CD4-positive, alpha-beta T cell treated with Interleukin-4 for 1 hour (primary cell): ENCODE measurements around the gene SUSD6.

Experiments used
- DNase-seq, 2 donors: peaks; one replicate each; pipeline ENCODE4 v3.0.0-alpha.2; 2020 to 2022

The SUSD6 gene

GRCh38 chr14:69611172-69612013, at the start of gene SUSD6:
TSS of gene SUSD6 (plus strand) at chr14:69611596. CDS start at chr14:69658593, 46,997 bp downstream.
- peak; percentile 90 to 91 for DNase-seq

GRCh38 chr14:69561893-69562292, 49.5 kb upstream of the SUSD6 start:
- no peak for DNase-seq

DNA sequence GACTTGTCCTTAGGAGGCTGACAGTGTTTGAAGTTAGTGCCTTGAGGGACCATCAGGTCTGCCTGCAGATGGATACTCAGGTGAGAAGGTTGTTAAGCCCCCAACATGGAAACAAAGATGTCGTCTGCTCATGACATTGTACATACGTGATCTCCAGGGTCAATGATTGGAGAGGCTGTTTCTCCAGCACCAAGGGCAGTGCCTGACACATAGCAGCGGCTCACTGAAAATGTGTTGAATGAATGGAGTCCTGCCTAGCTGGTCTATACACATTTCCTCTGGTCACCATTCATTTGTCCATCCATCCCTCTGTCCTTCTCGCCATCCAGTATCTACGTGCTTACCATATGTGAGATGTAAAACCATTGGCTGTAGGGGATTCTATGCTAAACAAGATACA, 43.8 kb upstream of the SUSD6 start:
- DNase-seq = no peak

DNA sequence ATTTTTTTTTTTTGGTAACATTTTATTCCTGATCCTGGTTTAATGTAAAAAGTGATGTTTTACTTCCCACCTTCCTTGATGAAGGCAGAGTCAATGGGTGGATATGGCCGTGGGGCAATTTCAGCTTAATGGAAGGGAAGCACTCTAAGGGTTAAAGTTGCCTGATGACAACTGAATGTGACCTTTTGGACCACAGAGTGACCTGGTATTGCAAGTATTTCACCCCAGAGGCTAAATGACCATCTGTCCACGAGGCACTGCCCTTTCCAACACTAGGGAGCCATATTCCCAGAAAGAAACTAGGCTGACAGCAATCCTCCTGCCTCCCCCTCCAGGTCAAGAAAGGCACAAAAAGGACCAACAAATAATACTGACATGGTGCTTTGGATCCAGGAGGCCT, 41.5 kb upstream of the SUSD6 start:
- no peak for DNase-seq

- no peak for DNase-seq
Measured at GRCh38 chr14:69570836-69571330, 40.5 kb upstream of the SUSD6 start.

- no peak for DNase-seq
Measured at GRCh38 chr14:69571449-69572029, 39.9 kb upstream of the SUSD6 start.

DNA sequence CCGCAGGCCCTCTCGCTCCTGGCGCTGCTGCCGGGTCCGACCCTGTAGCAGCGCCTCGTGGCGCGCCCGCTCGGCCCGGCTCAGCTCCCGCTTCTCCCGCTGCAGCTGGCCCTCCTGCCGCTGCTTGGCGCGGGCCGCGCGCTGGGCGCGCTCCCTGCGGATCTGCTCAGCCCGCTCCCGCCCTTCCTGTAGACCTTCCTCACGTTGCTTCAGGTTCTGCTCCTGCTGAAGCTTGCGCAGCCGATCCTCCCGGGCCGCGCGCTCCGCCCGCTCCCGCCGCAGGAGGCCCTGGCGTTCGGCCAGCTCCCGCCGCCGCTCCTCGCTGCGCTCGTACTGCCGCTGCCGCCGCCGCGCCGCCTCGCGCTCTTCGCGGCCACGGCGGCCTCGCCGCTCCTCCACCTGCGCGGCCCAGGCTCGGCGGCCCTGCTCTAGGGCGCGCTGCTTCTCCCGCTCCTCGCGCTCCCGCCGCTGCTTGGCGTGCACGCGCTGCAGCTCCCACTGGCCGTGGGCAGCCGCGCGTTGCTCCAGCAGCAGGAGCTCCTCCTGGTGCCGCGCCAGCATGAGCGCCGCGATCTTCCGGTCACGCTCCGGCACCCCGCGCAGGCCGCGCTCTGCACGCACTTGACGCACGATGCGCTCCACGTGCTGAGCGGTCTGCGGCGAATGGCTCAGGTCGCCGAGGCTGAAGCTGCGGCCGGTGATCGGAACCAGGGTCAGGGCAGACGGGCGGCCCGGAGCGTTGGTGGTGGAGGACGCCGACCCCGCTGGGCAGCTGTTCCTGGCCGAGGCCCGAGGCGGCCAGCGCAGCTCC, 39.2 kb upstream of the SUSD6 start:
- DNase-seq = no peak

- no peak for DNase-seq
Measured at GRCh38 chr14:69572841-69573135, 38.6 kb upstream of the SUSD6 start.

DNA sequence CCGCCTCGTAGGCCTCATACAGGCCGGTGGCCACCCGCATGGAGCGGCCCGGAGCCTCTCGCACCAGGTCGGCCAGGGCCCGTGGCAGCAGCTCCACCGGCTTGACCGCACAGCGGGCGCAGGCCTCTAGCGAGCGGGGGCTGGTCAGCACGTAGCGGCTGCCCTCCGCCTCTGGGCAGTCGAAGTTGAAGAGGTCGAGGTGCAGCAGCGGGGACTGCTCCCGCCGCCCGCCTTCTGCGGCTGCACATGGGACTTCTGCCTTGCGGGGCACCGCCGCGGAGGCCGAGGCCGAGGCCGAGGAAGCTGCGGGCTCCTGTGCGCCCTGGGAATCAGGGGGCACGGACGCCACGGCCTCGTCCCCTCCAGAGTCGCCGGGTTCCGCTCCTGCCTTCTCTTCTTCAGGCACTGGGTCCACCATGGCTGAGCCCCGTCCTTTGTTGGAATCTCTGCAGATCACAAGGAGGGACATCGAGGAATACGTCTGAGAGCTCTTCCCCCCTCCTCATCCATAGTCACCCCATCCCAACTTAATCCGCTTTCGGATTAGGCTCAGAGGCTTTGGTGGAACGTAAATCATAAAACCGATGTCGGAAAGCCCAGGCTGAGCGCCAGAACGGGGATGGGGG, 38.1 kb upstream of the SUSD6 start:
- no peak for DNase-seq

DNA sequence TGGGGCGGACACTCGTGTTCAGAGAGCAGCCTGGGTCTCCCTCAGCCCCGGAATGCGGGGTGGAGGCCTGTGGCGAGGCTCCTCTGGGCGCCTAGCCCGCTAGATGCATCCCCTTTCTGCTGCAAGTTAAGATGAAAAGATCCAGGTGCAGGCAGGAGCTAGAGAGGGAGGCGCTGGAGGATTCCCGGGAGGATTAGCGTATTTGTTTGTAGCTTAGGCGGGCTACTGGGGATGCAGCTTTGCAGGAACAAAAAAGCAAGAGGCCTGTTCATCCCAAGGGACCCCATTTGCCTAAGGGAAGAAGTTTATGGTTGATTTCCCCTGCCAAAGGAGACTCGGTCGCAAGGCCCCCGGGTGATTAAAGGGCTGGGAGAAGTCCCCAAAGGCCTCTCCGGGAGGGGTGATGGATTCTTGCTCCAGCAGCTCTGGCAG, 37.5 kb upstream of the SUSD6 start:
- DNase-seq = no peak

DNA sequence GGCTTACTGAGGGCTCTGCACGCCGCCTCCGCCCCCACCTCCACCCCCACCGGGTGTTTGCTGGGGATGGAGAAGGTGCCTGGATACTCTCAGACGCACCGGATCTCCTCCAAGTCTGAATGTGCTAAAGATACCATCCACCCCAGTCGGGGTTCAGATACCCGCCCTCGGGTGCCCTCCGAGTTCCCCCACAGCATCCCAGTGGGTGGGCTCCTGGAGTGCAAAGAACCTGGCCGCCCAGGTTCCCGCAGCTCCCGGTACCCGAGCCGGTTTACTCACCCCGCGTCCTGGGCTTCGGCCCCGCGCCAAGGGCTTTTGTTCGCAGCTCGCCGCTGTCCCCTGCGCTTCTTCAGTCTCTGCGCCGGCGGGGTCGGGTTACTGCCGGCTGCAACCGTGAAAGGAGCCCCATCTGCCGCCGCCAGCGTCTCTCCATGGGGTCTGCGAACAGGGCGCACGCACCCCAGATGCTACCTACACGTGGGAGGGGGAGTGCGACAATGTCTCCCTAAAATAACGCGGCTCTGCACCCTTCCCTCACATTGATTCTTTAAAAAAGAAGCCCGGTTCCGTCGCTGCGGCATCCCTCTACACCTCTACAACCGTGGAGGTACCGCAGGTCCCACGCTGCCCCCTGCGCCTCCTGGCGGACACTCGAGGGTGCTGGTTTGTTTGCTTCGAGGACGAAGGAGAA, 37.0 kb upstream of the SUSD6 start, which contains the start of gene CCDC177:
Gene CCDC177 (minus strand): TSS at position 609 of the 691 bp plus-strand sequence. CDS start 1,249 bp downstream, outside the sequence.
- DNase-seq = peak; percentile 68 to 70

- no peak for DNase-seq
Measured at GRCh38 chr14:69574954-69575295, 36.5 kb upstream of the SUSD6 start.

DNA sequence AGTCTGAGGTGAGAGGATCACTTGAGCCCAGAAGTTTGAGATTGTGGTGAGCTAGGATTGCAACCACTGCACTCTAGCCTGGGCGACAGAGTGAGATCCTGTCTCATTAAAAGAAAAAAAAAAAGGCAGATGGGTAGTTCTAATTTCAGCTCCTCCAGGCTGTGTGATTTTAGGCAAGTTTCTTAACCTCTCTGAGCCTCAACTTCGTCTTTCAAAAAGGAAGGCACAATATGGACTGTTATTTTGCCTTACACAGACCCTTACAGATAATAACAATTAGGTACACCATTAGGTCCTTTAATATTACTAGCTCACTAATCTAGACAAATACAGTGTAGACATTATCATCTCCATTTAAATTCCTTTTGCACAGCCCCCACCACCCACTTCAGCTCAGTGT, 31.9 kb upstream of the SUSD6 start:
- no peak for DNase-seq

DNA sequence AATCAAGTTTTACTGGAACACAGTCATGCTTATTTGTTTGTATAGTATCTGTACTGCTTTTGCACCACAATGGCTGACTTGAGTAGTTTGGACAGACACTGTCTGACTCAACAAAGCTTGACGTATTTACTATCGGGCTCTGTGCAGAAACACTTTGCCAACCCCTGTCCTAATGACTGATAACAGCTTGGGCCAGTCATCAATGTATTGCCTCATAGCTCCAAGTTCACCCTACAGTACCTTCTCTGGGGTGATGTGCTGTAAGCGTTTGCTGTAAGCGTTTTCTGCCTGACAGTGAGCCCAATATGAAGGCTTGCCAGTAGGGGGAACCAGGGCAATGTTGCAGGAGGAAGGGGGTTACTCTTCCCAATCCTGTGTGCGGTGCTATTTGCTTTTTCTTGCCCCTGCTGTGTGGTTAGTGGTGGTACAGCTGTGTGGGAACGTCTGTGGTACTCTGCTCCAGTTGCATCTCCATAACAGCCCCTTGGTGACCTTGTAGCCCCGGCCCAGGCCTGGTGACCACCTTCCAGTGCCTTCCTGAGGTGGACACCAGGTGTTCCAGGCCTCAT, 31.3 kb upstream of the SUSD6 start:
- no peak for DNase-seq

DNA sequence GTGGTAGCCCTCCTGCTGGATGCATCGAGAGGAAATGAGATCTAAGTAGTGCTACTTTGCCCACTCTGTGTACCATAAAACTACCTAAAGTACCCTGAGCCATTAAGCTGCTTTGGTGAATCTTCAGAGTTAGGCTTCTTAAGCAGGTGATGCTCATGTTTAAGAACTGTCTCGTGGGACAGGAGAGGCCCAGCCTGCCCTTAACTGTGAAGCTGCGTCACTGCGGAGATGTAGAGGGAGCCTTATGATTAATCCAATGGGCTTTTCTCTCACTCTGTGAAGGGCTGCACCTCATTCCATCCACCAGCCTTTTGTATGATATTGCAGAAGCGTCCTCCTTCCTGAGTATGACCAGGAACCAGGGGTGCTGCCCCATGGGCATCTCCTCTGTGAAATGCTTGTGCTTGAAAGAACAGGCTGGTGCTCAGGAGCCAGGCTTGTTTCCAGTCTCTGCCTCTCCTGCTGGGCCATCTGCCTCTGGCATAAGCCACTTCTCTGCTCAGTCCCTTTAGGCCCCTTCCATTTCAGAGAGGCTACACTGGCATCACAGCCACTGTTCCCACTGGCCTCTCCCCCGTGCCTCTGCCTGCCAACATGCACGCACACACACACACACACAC, 30.0 kb upstream of the SUSD6 start:
- no peak for DNase-seq

DNA sequence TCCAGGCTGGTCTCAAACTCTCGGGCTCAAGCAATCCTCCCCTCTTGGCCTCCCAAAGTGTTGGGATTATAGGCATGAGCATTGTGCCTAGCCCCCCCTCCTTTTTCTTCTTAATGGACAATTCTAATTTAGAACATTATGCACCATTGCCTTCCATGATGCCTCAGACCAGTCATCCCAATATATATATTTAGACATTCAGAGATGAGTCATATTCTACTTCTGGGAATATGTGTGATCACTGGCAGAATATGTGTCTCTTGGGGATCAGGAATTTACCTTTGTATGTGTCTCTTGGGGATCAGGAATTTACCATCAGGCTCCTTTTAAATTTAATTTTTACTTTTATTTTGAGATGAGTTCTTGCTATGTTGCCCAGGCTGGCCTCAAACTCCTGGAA, 29.2 kb upstream of the SUSD6 start:
- DNase-seq = no peak

- no peak for DNase-seq
Measured at GRCh38 chr14:69582829-69583228, 28.6 kb upstream of the SUSD6 start.

- DNase-seq = no peak
Measured at GRCh38 chr14:69584389-69584788, 27.0 kb upstream of the SUSD6 start.

GRCh38 chr14:69586404-69586803, 25.0 kb upstream of the SUSD6 start:
- DNase-seq = no peak

GRCh38 chr14:69587389-69587788, 24.0 kb upstream of the SUSD6 start:
- DNase-seq = no peak

DNA sequence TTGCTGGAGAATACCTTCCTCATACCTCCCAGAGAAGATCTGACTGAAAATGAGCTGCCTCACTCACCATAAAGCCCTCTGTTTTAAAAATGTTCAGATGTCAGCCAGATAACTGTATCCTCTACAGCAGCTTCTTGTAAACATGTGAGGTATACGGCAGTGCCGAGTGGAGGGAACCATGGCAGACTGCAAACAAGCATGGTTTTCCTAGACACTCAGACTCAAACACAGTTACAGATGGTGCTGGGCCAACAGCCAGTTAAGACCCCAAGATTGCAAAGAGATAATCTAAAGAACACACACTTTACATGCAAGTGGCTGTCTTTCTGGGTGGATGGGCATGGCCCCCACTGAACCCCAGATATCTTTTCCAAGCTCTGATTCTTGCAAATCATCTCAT, 20.1 kb upstream of the SUSD6 start:
- no peak for DNase-seq
